NCI-H524 treated with DMSO at 0.1 percent for 48 hours (cell line): ENCODE measurements around the gene PDIA5.

Source experiments
- DNase-seq: peaks from one replicate; lab custom pipeline; 2025; lab: John Stamatoyannopoulos, UW

Gene PDIA5

DNA sequence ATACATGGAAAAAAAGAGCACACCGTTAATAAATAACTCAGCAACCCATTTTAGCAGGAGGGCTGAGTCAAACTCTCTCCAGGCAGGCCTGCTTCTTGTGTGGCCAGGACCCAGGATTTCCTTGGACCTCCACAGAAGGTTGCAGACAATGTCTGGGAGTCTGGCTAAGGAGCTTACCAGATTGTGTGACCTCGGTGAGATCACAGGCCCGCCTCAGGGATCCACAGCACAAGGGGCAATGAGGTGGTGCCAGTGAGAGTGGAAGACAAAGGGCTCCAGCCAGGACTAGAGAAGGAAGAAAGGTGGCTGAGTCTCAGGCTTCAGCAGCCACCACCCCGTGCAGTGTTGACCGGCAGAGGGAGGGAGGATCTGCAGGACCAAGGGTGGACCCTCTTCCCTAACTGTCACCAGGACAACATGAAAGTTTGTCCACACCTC lies 102.7 kb downstream of the PDIA5 start:
- no peak for DNase-seq

DNA sequence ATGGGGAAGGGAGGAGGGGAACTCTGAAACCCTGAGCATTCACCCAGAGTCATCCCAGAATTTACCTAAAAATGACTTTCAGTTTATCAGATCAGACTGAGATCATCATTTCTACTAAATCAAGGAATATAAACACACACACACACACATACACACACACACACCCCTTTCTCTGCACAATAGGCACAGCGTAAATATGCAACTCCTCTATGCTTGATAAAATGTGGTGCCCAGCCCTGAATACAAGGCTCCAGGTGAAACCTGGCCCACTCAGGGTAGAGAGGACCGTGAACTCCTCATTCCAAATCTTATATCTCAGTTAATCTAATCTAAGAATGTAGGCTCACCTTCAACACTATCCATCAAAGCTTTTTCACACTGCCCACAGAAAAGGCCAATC lies 103.1 kb downstream of the PDIA5 start:
- DNase-seq = no peak

- no peak for DNase-seq
Observed at GRCh38 chr3:123180791-123181190, 114.0 kb downstream of the PDIA5 start.

DNA sequence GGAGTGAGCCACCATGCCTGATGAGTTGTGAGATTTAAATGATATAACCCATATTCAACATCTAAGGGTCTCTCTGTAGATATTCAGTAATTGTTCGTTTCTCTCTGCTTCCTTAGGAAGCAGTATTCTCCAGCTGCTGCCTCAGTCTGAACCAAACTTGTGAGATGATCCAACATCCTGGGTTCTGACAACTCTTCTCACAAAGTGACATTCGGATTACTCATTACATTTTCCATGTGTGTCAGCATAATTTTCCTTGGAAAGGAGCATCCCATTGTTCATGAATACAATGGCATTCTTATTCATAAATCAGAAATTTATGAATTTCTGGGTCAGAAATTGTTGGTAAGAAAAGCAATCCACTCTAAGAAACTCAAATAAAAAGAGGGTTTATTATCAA lies 119.9 kb downstream of the PDIA5 start:
- DNase-seq = no peak

GRCh38 chr3:123188058-123188457 lies 121.2 kb downstream of the PDIA5 start:
- no peak for DNase-seq

GRCh38 chr3:123193448-123194101 lies 126.8 kb downstream of the PDIA5 start:
- DNase-seq = no peak

DNA sequence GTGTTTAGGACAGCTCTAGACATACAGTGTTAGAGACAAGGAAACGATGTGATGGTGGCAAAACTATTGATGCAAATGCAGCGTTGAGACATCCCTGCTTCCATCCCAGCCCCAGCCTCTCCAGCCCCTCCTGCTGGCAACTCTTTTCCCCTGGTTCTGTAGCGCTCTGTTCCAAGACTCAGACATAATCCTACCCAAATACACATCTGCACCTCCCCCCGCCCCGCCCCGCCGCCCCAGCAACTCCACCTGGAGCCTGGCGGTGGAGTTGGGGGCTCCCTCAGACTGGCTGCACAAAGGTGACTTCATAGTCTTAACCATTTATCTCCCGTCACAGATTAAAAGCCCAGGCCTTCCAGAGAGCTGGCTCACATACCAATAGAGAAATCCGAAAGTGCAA lies 127.7 kb downstream of the PDIA5 start:
- peak; percentile 15 for DNase-seq

DNA sequence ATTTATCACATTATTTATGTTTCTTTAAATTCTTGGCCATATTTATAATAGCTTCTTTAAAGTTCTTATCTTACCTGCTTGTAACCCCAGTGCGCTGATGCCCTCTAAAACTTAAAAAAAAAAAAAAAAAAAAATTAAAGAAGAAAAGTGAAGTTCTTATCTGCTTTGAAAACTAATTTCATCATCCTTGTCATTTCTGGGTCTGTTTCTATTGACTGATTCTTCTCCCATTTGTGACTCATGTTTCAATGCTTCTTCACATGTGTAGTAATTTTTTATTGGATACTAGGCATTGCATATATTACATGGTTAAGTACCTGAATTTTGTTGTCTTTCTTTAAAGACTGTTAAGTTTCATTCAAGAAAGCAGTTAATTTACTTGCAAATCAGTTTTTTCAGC lies 131.5 kb downstream of the PDIA5 start:
- DNase-seq = no peak

DNA sequence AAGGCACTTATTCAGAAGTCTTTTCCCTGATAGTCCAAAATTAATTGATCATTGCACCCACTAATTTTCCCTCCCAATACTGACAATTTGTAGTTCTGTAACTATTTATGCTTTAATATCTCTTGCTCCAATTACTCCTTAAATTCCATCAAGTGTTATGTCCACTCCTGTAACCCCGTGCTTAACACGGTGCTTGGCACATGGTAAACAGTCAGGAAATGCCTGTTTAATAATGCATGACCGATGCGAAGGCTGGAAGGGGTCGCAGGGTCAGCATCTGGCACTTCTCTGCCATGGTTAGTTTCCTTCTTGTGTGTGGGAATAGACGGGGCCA lies 134.4 kb downstream of the PDIA5 start:
- DNase-seq = no peak

DNA sequence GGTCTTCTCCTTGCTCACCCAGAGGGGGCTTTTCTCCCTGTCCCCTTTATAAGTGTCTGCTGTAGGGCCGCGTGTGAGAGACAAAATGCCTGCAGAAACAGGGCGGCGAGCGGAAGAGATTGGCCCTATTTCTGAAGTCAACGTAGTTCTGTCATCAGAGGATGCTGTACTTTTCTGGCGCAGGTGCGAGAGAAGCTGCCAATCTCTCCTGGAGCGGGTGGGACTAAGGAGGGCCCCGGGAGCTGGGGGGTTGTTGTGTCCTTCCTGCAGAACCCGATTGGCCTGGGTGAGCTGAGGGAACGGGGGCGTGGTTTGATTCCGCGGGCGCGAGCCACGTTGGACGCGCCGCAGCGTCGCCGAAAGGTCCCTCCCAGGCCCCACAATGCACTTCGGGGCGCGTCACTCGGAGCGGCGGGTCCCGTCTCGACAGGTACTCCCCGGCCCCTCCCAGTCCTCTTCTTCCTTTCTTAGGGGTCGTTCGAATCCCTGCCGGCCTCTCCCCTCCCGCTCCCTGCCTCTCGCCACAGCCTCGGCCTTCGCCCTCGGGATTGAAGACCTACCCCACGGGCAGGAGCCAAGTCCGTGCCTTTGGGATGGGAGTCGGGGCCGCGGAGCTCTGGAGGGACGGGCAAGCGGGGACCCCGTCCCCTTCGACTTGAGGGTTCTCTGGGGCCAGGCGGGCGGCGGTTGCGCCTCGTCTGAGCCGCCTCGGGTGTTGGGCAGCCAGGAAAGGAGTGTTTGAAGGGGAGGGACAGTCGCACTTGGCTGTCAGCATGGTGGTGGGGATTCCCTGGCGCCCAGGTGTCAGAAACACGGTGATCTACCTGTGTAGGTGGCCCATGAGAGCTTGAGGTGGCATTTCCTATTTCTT lies 135.0 kb downstream of the PDIA5 start, which contains the start of gene SEC22A:
SEC22A (plus strand) TSS at position 387 of the 871 bp plus-strand sequence. CDS start 7,275 bp downstream, outside the sequence.
- peak; percentile 96 for DNase-seq

GRCh38 chr3:123202451-123202850 lies 135.6 kb downstream of the PDIA5 start:
- DNase-seq = peak; percentile 72
